Measurements from ENCODE around the gene TRIB2.

The TRIB2 gene

DNA sequence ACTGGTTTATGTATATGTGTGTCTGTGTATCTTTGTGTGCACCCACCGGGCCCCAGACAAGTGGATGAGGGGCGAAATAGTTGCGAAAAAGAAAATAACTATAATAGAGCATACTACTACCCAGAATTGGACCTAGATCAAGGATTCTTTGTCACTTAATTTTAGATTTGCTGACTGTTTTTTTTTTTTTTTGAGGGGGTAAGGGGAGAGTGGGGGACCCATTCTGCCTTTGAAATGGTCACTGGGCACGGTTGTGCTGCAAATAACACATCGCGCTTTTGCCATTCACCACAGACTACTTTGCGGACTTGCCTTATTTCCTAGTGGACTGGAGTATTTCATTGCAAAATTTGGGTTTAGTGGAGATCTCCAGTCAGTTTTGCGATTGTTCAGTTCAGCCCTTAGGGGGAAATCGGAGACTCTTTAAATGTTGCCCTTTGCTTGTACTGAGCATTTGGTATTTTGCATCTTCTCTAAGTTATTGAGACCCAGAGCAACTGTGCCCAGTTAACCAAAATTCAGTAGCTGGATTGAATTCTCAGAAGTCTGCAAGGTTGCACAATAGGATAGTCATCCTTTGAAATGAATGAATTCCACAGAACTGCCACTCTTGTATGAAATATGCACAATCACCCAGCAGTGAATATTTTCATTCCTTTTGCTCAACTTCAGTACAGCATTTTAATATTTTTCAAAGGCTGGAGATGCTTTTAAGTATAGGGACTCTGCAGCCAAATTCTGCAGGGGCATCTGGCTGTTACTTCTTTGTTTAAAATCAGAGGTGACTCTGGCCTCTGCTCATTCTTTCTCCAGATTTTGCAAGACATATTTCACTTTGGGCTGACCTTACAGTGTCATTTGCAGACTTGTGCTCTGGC, 2.9 kb downstream of the TRIB2 start:
- H3K27ac ChIP-seq (ENCODE audit: low read depth, low read length), result peak overlapping the region; percentile 65
- H3K4me1 ChIP-seq (ENCODE audit: control insufficient read depth in 1 of 2, insufficient read depth in 2 of 2, low read length in 2 of 2), result peaks cover 18 to 38% of the 10 kb centered on the region in 2 donors
- H3K4me3 ChIP-seq (ENCODE audit: low read depth in 1 of 2, low read length in 2 of 2), result peak overlapping the region; percentile 72 to 85
- no peaks in the 10 kb centered on the region for H3K9me3 ChIP-seq (ENCODE audit: control insufficient read depth in 1 of 2, low read length in 2 of 2)
- H3K9ac ChIP-seq (ENCODE audit: low read depth in 1 of 2, low read length in 2 of 2), result peak overlapping the region; percentile 59 to 85
- H3K27me3 ChIP-seq (ENCODE audit: control insufficient read depth in 1 of 2, insufficient read depth in 2 of 2, low read length in 2 of 2), result no peaks in the 10 kb centered on the region
- H3K36me3 ChIP-seq (ENCODE audit: control insufficient read depth in 1 of 2, insufficient read depth in 2 of 2, low read length in 2 of 2), result peaks cover 5 to 8% of the 10 kb centered on the region in 2 donors

DNA sequence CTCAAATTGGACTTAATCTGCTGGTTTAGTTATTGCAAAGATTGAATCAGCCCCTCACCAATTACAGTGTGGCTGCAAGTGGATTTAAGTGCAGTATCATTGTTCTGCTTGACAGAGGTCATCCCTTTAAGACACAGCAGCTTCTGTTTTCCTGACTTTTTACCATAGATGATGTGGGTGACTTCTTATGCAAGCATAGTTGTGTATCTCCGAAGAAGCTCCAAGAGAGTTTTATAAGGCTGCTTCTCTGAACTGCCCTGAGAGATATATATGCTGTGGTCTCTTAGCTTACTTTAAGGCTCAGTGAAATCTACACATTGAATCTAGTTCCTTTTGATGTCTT, 3.5 kb downstream of the TRIB2 start:
- Histone ChIP-seq H3K4me1 (ENCODE audit: control insufficient read depth in 1 of 2, insufficient read depth in 2 of 2, low read length in 2 of 2) (peaks cover 20 to 38% of the 10 kb centered on the region in 2 donors), H3K36me3 (ENCODE audit: control insufficient read depth in 1 of 2, insufficient read depth in 2 of 2, low read length in 2 of 2) (peaks cover 8 to 13% of the 10 kb centered on the region in 2 donors), H3K9me3 (ENCODE audit: control insufficient read depth in 1 of 2, low read length in 2 of 2) (no peaks in the 10 kb centered on the region), H3K27ac (ENCODE audit: low read depth, low read length) (no peak overlapping the region), H3K9ac (ENCODE audit: low read depth in 1 of 2, low read length in 2 of 2) (peak overlapping the region in 1 of 2 donors; percentile 49), H3K27me3 (ENCODE audit: control insufficient read depth in 1 of 2, insufficient read depth in 2 of 2, low read length in 2 of 2) (no peaks in the 10 kb centered on the region), H3K4me3 (ENCODE audit: low read depth in 1 of 2, low read length in 2 of 2) (peak overlapping the region; percentile 72 to 85)

DNA sequence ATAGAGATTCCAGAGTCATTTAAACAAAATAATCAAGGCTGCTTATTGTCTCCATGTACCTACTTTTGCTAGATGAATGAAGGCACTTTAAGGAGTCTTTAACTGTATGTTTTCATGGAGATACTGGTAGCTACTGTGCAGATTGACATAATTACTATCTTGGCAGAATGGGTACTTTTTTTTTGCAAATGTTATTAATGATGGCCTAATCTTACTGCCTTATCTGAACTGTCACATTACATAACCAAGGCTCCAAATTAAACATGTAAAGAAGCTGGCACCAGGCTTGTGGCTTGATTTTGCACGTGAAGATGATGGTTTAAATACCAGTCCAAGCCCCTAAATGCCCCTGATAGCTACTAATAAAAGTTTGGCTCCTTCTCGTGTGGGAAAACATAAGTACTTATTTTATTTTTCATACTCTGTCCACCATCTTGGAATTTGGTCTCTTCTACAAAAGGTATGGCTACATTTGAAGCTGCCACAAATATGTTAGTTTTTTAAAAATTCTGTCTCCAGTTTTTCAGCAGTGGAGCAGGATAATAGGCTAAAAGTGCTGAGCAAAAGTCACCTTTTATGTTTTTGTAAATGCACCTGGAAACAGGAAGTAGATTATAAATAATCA, 4.1 kb downstream of the TRIB2 start:
- Histone ChIP-seq H3K36me3 (ENCODE audit: control insufficient read depth in 1 of 2, insufficient read depth in 2 of 2, low read length in 2 of 2) (peaks cover 12 to 19% of the 10 kb centered on the region in 2 donors), H3K4me1 (ENCODE audit: control insufficient read depth in 1 of 2, insufficient read depth in 2 of 2, low read length in 2 of 2) (peaks cover 21 to 39% of the 10 kb centered on the region in 2 donors), H3K27me3 (ENCODE audit: control insufficient read depth in 1 of 2, insufficient read depth in 2 of 2, low read length in 2 of 2) (no peaks in the 10 kb centered on the region), H3K27ac (ENCODE audit: low read depth, low read length) (no peak overlapping the region), H3K4me3 (ENCODE audit: low read depth in 1 of 2, low read length in 2 of 2) (peak overlapping the region; percentile 72 to 85), H3K9ac (ENCODE audit: low read depth in 1 of 2, low read length in 2 of 2) (no peak overlapping the region), H3K9me3 (ENCODE audit: control insufficient read depth in 1 of 2, low read length in 2 of 2) (no peaks in the 10 kb centered on the region)

DNA sequence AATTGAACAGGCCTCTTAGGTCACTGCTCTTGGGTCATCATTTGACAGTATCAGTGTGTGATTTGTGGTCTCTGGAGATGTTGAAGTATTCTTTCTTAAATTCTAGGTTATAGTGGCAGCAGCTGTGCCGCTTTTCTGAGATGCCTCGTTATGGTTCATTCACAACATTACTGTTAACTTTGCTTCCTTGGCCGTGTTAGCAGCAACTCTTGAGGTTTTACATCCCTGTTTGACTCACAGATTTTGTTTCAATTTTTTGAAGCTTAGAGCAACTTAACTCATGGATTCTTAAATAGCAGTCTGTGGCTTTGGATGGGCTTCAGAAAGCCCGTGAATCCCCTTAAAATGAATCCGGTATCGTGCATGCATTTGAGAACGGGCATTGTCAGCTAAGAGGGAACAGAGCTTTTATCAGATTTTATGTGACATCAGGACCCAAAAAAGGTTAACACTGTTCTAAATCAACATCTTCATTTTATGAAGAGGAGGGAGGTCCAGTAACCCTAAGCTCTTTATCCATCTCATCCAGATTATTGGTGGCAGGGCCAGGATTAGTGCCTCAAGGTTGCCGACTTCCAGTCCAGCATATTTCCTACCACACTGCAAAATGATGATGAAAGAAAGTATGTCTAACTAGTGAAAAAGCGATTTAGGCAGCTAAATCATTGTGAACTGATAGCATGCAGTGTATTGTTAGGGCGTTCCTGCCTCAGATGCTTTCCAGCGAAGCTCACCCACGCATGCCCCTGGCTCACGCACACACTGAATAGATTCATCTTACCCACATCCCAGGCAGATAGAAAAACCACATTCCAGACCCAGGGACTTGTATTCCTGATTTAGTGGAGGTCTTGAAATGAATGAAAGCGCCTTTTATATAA, 5.1 kb downstream of the TRIB2 start:
- H3K36me3 ChIP-seq (ENCODE audit: control insufficient read depth in 1 of 2, insufficient read depth in 2 of 2, low read length in 2 of 2), result peaks cover 15 to 26% of the 10 kb centered on the region in 2 donors
- peak overlapping the region in 1 of 2 donors; percentile 24 for H3K9ac ChIP-seq (ENCODE audit: low read depth in 1 of 2, low read length in 2 of 2)
- H3K9me3 ChIP-seq (ENCODE audit: control insufficient read depth in 1 of 2, low read length in 2 of 2), result no peaks in the 10 kb centered on the region
- no peaks in the 10 kb centered on the region for H3K27me3 ChIP-seq (ENCODE audit: control insufficient read depth in 1 of 2, insufficient read depth in 2 of 2, low read length in 2 of 2)
- no peak overlapping the region for H3K27ac ChIP-seq (ENCODE audit: low read depth, low read length)
- peak overlapping the region; percentile 26 to 72 for H3K4me3 ChIP-seq (ENCODE audit: low read depth in 1 of 2, low read length in 2 of 2)
- peaks cover 22 to 48% of the 10 kb centered on the region in 2 donors for H3K4me1 ChIP-seq (ENCODE audit: control insufficient read depth in 1 of 2, insufficient read depth in 2 of 2, low read length in 2 of 2)

DNA sequence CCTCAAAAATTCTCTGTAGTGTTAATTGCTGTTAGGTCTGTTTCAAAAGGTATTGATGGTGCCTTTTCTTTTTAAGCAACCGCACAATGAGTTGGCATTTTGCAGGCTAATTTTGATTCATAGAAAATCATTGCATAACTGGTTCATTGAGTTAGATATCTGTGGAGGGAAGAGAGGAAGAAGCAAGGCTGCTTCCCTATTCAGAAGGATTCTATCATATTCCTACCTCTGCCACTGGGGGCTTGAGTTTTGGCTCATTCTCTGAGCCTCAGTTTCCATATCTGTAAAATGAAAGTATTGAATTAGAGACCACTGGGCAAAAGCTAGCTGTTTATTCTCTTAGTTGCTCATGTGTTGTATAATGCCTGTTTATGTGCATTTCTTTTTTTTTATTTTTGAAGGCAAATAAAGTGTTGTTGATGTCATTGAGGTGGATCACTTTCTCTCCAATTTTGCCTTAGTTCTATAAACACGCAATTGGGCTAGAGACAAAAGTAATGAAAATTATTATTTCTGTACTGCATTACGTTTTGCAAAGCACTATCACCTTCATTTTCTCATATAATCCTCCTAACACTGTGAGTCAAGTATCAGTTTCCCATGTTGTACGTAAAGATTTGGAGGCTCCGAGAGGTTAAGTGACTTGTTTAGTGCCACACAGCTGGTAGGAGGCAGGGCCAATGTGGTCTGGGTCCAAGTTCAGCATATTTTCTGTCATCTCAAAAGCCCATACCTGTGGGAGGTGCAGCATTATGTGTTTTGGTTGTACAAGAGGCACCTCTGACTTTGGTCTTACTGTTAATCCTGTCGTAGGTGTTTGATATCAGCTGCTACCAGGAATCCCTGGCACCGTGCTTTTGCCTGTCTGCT, 5.9 kb downstream of the TRIB2 start:
- Histone ChIP-seq H3K36me3 (ENCODE audit: control insufficient read depth in 1 of 2, insufficient read depth in 2 of 2, low read length in 2 of 2) (peaks cover 15 to 26% of the 10 kb centered on the region in 2 donors), H3K27ac (ENCODE audit: low read depth, low read length) (no peak overlapping the region), H3K27me3 (ENCODE audit: control insufficient read depth in 1 of 2, insufficient read depth in 2 of 2, low read length in 2 of 2) (no peaks in the 10 kb centered on the region), H3K4me3 (ENCODE audit: low read depth in 1 of 2, low read length in 2 of 2) (peak overlapping the region in 1 of 2 donors; percentile 26), H3K9me3 (ENCODE audit: control insufficient read depth in 1 of 2, low read length in 2 of 2) (no peaks in the 10 kb centered on the region), H3K4me1 (ENCODE audit: control insufficient read depth in 1 of 2, insufficient read depth in 2 of 2, low read length in 2 of 2) (peaks cover 29 to 57% of the 10 kb centered on the region in 2 donors), H3K9ac (ENCODE audit: low read depth in 1 of 2, low read length in 2 of 2) (no peak overlapping the region)

DNA sequence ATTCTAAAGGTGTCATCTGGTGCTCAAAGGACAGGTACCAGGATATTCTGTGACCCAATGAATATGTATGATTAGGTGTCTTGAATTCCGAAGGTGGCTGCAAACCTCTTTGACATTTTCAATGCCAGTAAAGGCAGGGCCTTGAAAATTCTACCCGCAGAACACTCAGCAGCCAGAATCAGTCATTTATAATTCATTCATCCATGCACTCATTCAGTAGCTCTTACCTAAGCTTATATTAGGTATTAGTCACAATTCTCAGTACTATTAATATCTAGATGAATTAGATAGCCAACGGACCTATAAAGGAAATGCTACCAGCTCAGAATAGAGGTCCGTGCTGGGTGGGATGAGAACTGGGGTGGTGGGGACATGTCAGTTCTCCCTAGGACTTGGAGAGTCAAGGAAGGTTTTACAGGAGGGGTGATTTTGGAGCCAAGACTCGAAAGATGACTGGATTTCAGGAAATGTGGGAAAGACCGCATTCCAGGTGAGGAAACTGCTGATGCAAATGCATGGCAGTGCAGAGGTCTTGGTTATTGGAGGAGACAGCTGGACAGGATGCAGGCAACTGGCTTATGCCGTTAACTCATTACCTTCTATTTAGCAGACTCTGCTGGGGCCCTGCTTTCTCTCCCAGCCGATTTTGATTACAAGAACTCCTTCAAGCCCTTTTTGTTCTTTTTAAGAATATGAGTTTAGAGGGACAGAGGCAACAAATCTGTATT, 7.2 kb downstream of the TRIB2 start:
- Histone ChIP-seq H3K36me3 (ENCODE audit: control insufficient read depth in 1 of 2, insufficient read depth in 2 of 2, low read length in 2 of 2) (peaks cover 21 to 32% of the 10 kb centered on the region in 2 donors), H3K4me3 (ENCODE audit: low read depth in 1 of 2, low read length in 2 of 2) (no peak overlapping the region), H3K9me3 (ENCODE audit: control insufficient read depth in 1 of 2, low read length in 2 of 2) (no peaks in the 10 kb centered on the region), H3K27ac (ENCODE audit: low read depth, low read length) (no peak overlapping the region), H3K27me3 (ENCODE audit: control insufficient read depth in 1 of 2, insufficient read depth in 2 of 2, low read length in 2 of 2) (no peaks in the 10 kb centered on the region), H3K4me1 (ENCODE audit: control insufficient read depth in 1 of 2, insufficient read depth in 2 of 2, low read length in 2 of 2) (peaks cover 37 to 63% of the 10 kb centered on the region in 2 donors), H3K9ac (ENCODE audit: low read depth in 1 of 2, low read length in 2 of 2) (no peak overlapping the region)

DNA sequence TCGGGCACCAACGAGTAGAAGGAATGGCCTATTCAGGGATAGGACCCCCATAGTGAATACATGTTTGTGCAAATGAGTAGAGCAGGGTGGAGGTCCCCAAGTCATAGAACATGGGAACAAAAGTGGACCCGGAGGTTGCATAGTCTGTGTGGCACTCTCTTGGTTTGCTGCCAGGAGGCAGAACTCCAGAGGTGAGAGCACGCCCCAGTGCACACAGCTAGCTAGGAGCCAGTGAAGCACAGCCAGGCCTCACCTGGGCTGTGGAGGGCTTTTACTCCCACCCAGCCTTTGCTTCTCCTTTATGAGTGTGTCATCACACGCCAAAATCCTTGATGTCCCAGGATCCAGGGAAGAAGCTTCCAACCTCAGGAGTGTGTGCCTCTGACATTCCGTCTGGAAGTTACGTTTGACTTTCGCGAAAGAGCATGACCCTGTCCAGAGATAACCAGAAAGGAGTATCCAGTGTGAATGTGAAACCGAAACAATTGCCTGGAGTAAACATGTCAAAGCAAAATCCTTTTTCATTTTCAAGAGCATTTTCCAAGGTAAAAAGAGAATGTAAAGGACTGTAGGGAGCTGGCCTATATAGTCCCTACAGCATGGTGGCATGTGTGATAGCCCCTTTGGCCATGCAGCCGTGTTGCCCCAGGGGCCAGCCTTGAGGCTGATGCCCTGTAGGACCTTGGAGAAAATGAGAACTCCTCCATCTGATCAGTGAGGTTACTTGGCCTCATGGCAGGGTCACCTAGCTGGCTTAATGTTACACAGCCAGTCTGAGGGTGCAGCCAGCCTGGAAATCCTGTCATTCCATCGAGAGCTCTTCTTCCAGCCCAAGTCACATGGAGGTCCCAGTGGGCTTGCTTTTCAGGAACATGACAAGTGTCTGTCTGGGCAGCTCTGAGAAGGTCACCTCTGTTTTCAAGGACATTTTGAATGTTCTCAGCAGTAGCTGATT, 8.8 kb downstream of the TRIB2 start:
- H3K36me3 ChIP-seq (ENCODE audit: control insufficient read depth in 1 of 2, insufficient read depth in 2 of 2, low read length in 2 of 2), result peaks cover 21 to 41% of the 10 kb centered on the region in 2 donors
- no peak overlapping the region for H3K9ac ChIP-seq (ENCODE audit: low read depth in 1 of 2, low read length in 2 of 2)
- peak overlapping the region in 1 of 2 donors; percentile 2 for H3K4me3 ChIP-seq (ENCODE audit: low read depth in 1 of 2, low read length in 2 of 2)
- H3K4me1 ChIP-seq (ENCODE audit: control insufficient read depth in 1 of 2, insufficient read depth in 2 of 2, low read length in 2 of 2), result peaks cover 33 to 58% of the 10 kb centered on the region in 2 donors
- no peaks in the 10 kb centered on the region for H3K27me3 ChIP-seq (ENCODE audit: control insufficient read depth in 1 of 2, insufficient read depth in 2 of 2, low read length in 2 of 2)
- H3K27ac ChIP-seq (ENCODE audit: low read depth, low read length), result no peak overlapping the region
- H3K9me3 ChIP-seq (ENCODE audit: control insufficient read depth in 1 of 2, low read length in 2 of 2), result no peaks in the 10 kb centered on the region

DNA sequence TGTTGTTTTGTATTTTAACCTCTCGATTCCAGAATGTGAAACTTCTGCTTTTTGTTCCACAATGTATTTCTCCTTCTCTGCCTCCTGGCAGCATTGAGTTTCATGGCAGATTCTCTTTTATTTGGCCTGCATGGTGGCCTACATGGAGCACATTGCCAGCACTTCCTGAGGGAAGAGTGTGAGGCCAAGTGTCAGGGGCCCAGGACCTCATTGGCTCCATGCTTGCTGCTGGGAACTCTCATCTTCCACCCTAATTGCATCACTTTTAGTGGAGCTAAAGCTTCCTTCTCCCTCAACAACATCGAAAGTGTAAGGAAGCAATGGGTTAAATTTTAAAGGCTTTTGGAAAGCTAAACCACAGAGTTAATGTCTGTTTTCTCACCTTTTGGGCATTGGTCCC, 9.5 kb downstream of the TRIB2 start:
- H3K9me3 ChIP-seq (ENCODE audit: control insufficient read depth in 1 of 2, low read length in 2 of 2), result no peaks in the 10 kb centered on the region
- H3K4me1 ChIP-seq (ENCODE audit: control insufficient read depth in 1 of 2, insufficient read depth in 2 of 2, low read length in 2 of 2), result peaks cover 27 to 51% of the 10 kb centered on the region in 2 donors
- no peak overlapping the region for H3K4me3 ChIP-seq (ENCODE audit: low read depth in 1 of 2, low read length in 2 of 2)

More for the DNA sequence above, 9.5 kb downstream of the TRIB2 start:
- Histone ChIP-seq H3K9ac (ENCODE audit: low read depth in 1 of 2, low read length in 2 of 2) (no peak overlapping the region), H3K27ac (ENCODE audit: low read depth, low read length) (no peak overlapping the region), H3K36me3 (ENCODE audit: control insufficient read depth in 1 of 2, insufficient read depth in 2 of 2, low read length in 2 of 2) (peaks cover 26 to 42% of the 10 kb centered on the region in 2 donors), H3K27me3 (ENCODE audit: control insufficient read depth in 1 of 2, insufficient read depth in 2 of 2, low read length in 2 of 2) (no peaks in the 10 kb centered on the region)
